ENCODE data around the gene KLF11.
"Not testable (repeated sequence)": the region's sequence is repeated elsewhere in the genome, so short reads cannot be mapped to it uniquely, and the experiment has no call there.

The KLF11 gene

GRCh38 chr2:10089565-10090190, 46.3 kb downstream of the KLF11 start:
- DNase-seq: no peak

DNA sequence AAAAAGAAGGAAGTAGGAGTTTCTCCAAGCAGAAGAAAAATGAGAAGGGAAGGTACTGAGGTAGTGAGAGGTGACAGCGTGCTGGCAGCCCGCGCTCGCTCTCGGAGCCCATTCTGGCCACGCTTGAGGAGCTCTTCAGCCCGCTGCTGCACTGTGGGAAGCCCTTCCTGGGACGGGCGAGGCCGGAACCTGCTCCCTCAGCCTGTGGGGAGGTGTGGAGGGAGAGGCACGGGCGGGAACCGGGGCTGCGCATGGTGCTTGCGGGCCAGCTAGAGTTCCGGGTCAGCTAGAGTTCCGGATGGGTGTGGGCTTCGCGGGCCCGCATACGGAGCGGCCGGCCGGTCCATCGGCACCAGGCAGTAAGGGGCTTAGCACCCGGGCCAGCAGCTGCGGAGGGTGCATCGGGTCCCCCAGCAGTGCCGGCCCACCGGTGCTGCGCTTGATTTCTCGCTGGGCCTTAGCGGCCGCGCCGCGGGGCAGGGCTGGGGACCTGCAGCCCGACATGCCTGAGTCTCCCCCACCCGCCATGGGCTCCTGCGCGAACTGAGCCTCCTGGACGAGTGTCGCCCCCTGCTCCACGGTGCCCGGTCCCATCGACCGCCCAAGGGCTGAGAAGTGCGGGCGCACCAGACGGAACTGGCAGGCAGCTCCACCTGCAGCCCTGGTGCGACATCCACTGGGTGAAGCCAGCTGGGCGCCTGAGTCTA, 48.0 kb downstream of the KLF11 start:
- DNase-seq: no peak

DNA sequence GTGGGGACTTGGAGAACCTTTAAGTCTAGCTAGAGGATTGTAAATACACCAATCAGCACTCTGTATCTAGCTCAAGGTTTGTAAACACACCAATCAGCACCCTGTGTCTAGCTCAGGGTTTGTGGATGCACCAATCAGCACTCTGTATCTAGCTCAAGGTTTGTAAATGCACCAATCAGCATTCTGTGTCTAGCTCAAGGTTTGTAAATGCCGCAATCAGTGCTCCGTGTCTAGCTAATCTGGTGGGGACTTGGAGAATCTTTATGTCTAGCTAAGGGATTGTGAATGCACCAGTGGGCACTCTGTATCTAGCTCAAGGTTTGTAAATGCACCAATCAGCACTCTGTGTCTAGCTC, 48.5 kb downstream of the KLF11 start:
- not testable (repeated sequence) for DNase-seq

- DNase-seq: no peak
Measured at GRCh38 chr2:10094271-10094814, 51.0 kb downstream of the KLF11 start.

- no peak for DNase-seq
Measured at GRCh38 chr2:10095175-10095574, 51.8 kb downstream of the KLF11 start.

- DNase-seq: no peak
Measured at GRCh38 chr2:10096641-10097040, 53.3 kb downstream of the KLF11 start.

GRCh38 chr2:10097352-10098148, 54.2 kb downstream of the KLF11 start:
- DNase-seq: peak; percentile 40

GRCh38 chr2:10101491-10101890, 58.1 kb downstream of the KLF11 start:
- DNase-seq: no peak

- no peak for DNase-seq
Measured at GRCh38 chr2:10103179-10103578, 59.8 kb downstream of the KLF11 start.

All from NCI-H1092 treated with DMSO at 0.1 percent for 48 hours (cell line).